Measurements from ENCODE around the gene CDC14B.

CDC14B gene

DNA sequence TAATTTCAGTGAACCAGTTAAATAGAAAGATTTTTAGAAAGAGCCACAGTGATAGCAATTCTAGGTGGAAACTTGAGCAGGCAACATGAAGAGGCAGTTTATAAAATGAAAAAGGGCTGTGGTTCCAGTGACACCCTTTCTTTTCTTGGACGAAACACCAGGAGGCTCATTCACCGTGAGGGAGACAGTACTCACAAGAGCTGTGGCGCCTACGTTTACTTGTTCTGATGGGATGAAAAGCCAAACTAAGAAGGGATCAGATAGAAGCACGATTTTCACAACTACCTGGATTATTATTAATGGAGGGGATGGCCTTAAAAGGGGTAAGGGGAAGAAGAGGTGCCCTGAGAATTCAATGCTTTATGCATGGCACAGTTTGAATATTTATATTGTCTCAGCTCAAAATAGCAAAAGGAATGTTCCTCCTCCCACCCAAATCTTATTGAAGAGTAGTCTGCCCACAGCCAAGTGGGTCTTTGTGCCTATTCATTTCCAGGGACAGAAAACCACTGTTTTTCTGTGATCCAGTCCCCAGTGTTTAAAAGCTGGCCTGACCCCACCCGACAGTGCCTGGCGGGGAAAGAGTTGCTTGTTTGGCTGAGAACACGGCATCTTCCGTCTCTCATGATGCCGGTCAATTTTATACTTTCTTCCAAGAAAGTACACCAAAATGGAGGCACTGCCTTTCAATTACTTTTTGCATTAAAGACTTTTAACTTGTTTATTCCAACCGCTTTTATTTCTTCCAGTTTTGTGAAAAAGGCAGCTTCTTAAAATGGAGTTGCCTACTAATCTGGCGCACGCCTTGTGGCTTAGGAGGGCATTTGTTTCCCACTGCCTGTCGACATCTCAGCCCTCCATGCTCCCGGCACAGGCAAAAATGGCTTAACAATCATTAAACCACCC lies 117.8 kb downstream of the CDC14B start:
- no peak for DNase-seq (ENCODE audit: low read depth)

DNA sequence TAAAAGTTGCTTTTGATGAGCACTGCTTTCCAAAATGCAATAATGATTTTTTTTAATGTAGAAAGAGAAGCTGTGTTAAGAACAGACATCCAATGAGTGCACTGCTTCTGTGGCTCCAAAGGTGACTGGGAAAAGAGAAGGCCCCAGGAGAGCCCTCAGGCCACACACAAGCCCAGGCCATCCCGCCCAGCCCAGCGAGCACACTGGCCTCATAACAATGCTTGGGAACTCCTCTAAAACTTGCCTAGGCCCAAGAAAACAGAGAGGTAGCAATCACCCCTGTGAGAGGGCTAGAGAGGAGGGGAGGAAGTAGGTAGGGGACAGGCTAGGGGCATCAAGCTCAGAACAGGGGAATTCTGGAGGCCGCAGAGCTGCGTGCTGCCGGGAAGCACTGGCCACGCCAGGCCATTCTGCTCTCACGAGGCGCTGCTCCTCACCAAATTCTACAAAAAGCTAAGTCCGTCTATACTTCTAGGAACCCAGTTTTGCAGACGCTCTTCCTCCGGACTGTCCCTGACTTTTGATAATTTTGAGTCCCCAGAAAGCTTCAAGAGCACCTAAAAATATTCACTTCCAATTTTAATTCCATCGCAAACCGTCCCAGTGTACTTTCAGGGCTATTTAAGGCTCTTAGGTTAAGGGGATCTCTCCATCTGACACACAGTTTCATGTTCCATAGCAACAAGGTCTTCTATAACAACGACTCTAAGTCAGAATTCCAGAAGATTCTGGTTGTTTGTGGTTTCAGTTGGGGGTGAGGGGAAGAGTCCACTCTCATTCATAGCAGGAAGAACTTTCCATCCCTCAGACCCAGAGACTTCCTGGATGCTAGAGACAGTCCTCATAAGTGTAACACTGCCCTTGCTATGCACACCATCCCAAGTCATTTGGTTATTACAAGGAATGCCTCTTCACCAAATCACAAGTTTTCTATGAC lies 118.7 kb downstream of the CDC14B start:
- no peak for DNase-seq (ENCODE audit: low read depth)

DNA sequence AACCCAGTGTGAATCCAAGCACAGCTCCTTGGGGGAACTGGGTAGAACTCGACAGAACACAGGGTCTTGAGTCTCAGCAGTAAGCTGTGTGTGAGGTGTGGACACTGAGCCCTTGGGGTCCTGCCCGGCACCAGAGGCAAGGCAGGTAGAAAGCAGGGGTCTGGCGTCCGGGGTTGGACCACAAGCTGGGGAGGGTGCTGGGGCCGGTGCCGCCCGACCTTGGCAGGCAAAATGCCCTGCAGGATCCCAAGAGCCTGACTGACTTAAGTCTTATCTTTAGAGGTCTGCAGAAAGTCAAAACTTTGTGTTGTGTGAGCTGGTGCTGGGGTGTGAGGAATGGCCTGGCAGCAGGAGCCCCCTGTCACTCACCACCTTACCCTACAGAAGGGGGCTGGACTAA lies 120.4 kb downstream of the CDC14B start:
- DNase-seq (ENCODE audit: low read depth): no peak

DNA sequence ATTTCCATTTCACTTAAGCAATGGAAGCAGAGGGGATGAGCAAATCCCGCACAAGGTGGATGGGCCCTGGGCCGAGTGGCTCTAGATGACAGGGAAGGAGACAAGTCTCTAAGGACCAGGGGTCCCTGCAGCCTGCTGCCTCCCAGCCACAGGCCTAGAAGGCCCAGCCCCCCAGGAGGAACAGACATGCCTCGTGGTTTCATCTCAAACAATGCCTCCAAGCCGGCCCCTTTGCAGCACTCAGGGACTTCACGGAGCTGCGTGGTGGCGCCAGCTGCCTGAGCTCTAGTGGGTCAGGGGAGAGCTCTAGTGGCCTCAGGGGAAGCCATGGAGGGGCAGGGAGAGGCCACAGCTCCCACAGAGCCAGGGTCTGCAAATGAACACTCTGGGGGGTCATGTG lies 120.8 kb downstream of the CDC14B start:
- DNase-seq (ENCODE audit: low read depth): no peak

GRCh38 chr9:96497117-96497399 lies 122.6 kb downstream of the CDC14B start:
- DNase-seq (ENCODE audit: low read depth): no peak

DNA sequence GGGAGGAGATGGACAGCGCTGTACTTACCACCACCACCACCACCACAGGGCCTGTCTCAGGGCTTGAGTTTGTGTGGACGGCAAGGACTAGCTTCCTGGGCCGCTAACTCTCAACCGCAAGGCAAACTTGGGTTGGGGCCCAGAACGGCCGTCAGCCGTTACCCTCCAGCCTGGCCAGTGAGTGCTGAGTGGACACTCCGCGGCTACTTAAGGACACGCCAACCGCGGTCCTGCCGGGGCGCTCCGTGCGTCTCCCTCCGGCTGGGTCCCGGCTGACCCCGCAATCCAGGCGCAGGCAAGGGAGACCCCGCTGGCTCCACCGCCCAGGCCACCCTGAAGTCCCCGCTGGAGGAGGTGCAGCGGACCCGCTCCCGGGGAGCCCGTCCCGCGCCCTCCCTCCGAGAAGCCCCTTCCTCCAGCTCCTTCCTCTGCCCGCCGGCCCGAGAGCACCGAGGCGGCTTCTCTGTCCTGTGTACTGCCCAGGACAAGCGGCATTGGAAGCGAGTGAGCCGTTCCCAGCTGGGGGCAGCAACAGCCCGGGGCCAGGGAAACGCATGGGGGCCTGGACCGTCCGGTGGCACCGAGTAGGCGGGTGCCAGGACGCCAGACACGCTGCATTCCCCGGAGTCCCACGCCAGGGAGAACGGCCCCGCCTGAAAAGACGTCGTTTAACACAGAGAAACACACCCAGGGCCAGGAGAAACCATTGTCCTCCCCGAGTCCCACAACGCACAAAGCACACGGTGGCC lies 123.1 kb downstream of the CDC14B start:
- no peak for DNase-seq (ENCODE audit: low read depth)

DNA sequence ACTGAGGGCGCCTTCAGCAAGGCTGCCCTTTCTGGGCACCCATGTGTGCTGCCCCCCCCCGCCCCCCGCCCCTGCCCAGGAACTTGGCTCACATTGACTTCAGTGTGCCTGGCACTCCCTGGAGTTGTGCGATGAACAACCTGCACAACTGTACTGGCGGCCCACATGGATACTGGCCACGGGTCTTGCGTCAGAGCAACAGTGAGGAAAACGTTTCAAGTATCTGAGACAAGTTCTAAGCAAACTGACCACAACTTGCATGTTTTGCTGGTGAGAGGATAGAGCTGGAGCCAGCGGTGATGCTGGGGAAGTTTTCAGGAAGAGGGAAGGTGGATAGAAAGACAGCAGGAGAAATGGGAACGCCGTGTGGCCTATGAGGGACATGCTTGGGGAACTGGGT lies 124.3 kb downstream of the CDC14B start:
- DNase-seq (ENCODE audit: low read depth): no peak

GRCh38 chr9:96494215-96494800 lies 125.3 kb downstream of the CDC14B start:
- DNase-seq (ENCODE audit: low read depth): no peak

GRCh38 chr9:96493757-96494156 lies 125.9 kb downstream of the CDC14B start:
- DNase-seq (ENCODE audit: low read depth): no peak

- no peak for DNase-seq (ENCODE audit: low read depth)
Observed at GRCh38 chr9:96492993-96493531, 126.6 kb downstream of the CDC14B start.

GRCh38 chr9:96491880-96492525 lies 127.6 kb downstream of the CDC14B start:
- DNase-seq (ENCODE audit: low read depth): no peak

DNA sequence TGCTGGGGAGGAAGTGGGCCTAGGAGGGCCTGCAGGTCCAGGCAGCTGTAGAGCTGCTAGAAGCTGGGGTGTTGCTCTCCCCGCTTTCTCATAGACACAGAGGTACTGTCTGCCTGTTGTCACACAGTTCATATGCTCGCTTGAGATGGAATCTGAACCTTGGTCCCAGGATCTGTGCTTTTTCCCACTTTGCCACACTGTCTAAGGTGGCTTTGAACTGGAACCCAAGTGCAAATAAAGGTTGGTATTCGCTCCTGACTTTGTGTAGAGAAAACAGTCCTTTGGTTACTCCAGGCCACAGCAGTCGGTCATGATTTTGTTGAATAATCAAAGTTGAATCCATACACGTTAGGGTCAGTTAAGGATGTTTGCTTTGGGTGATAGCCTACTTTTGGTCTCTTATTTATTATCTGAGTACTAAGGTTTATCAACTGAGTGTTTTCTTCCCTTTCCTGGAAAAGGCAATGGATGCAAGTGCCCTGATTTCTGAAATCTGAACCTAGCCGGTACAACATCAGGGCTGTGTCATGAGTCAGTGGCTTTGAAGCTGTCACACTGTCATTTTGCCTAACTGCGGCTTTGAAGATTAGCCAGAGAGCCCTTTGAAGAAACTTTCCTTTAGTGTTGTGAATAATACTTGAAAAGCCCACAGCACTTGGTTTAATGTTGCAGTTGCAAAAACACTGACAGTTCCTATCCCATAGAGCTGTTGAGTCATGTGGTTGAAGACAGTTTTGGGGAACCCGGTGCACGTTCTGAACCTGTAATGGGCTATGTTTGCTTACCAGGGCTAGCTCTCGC lies 128.4 kb downstream of the CDC14B start:
- no peak for DNase-seq (ENCODE audit: low read depth)

GRCh38 chr9:96490534-96491078 lies 129.0 kb downstream of the CDC14B start:
- DNase-seq (ENCODE audit: low read depth): no peak

DNA sequence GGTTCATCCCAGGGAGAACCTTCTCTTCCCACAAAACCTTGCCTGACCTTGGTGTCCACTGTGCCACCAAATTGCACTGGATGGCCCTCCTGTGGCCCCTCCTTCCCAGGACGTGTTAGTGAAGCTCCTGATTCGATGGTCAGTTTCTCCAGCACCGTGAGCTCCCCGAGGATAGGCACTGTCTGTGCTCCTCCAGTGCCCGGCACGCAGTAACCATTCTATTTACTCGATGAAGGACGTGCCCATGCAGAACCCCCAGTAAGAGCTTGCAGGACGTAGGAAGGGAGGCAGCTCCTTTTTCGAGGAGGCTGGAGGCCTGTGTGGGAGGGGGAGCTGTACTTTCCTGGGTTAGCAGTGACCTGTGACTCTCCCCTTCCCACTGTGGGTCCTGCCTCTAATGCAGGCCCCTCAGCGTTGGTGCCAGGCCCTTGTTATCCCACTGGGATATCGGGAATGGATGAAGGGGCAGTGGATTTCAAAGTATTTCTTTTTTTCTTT lies 130.1 kb downstream of the CDC14B start:
- no peak for DNase-seq (ENCODE audit: low read depth)

- DNase-seq (ENCODE audit: low read depth): no peak
Observed at GRCh38 chr9:96487949-96488348, 131.7 kb downstream of the CDC14B start.

GRCh38 chr9:96487029-96487396 lies 132.6 kb downstream of the CDC14B start:
- DNase-seq (ENCODE audit: low read depth): no peak

DNA sequence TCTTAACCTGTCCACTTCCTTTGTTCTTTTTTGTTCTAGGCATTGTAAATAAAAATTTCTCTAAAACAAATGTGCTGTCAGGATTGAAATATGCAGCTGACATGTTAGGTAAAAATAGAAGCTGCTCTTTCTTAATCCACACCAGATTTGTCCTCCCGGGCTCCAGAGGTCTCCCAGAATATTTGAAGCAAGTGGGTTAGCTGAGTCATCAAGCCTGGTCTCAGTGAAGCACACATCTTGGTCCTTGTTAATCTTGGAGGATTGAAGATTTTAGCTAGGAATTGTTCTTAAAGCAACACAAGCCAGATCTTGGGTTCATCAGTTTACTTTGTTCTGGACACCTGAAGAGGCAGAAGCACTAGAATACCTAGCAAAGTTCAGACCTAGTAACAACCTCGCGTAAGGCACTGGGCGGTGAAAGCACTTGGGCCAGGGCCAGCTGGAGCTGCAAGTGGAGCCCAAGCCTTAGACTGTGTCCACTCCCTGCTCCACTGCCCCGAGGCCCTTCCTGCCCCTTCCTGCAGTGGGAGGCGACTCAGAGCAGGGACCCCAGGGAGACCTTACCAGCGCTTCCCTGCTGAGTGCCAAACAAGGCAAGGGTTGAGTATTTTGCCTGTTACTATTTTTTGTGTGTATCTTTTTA lies 133.1 kb downstream of the CDC14B start:
- DNase-seq (ENCODE audit: low read depth): no peak

DNA sequence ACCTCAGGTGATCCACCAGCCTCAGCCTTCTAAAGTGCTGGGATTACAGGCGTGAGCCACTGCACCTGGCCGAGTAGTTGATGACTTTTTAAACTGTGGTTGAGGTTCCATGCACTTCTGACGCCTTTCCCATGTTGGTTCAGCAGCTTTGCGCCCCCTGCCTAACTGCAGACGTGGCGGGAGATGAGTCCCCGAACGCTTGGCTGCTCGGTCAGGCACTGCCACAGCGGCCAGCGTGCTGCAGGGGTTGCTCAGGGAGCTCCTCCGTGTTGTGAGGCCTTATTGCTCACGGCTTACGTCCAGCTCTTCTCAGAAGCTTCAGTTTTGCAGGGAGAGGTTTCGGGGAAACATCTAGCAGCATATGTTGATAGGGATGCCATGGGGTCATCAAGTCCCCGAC lies 134.4 kb downstream of the CDC14B start:
- DNase-seq (ENCODE audit: low read depth): no peak

DNA sequence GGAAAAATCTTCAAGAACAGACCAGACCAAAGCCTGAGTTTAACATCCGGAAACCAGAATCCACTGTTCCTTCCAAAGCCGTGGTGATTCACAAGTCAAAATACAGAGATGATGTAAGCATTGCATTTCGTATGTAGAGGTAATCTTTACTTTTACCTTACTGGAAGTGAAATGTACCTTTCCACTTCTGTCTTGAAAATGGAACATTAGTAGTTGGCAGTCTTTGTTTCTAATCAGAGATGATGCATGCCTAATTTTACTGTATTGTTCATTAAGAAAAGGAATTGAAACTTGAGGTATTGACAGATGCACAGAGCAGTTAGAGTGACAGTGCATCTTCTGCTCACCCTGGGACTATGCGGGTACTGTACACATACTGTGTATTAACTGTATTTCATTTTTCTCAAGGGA lies 135.1 kb downstream of the CDC14B start:
- DNase-seq (ENCODE audit: low read depth): no peak
